CD14-positive monocyte (primary cell): Measurements from ENCODE around the gene RBFOX1. TPM values are rescaled to one million over a fixed set of nuclear protein-coding genes. Genes with fewer than 3 reads are reported as not detected.

ENCODE experiments used
- DNase-seq, 3 donors: peaks; one replicate each; pipeline ENCODE4 v3.0.0-alpha.2; 2011 to 2022
- H2AFZ ChIP-seq: 2 replicates; pipeline ENCODE4 v1.6.0; 2012; ENCODE audit warnings: mild to moderate bottlenecking, low read depth, low read length, inconsistent platforms; ENCODE audit not compliant: insufficient read depth, poor library complexity, severe bottlenecking
- H3K27ac ChIP-seq, 2 donors: 1 replicate in 1 of 2; 2 replicates in 1 of 2; pipeline ENCODE4 v1.5.1; 2012 to 2013; ENCODE audit warnings: low read length in 2 of 2, control low read depth in 1 of 2, inconsistent platforms in 1 of 2, low read depth in 1 of 2, mild to moderate bottlenecking in 1 of 2
- H3K27me3 ChIP-seq, 2 donors: one replicate each; pipeline versions ENCODE4 v1.6.0 to v1.6.1; 2011 to 2013; ENCODE audit warnings: low read length in 2 of 2; ENCODE audit not compliant: control insufficient read depth in 2 of 2, insufficient read depth in 2 of 2
- H3K36me3 ChIP-seq, 2 donors: replicated peaks in 1 of 2; 1 replicate in 1 of 2; 2 replicates in 1 of 2; pipeline versions ENCODE4 v1.5.1 to v1.6.1; 2012 to 2013; ENCODE audit warnings: low read length in 2 of 2, control low read depth in 1 of 2, inconsistent platforms in 1 of 2, mild to moderate bottlenecking in 1 of 2; ENCODE audit not compliant: insufficient read depth in 2 of 2, control insufficient read depth in 1 of 2
- H3K4me1 ChIP-seq, 2 donors: 1 replicate in 1 of 2; 2 replicates in 1 of 2; pipeline versions ENCODE4 v1.5.1 to v1.6.1; 2012 to 2013; ENCODE audit warnings: low read length in 2 of 2, control low read depth in 1 of 2, inconsistent platforms in 1 of 2, mild to moderate bottlenecking in 1 of 2, moderate library complexity in 1 of 2; ENCODE audit not compliant: insufficient read depth in 2 of 2, control insufficient read depth in 1 of 2
- H3K4me2 ChIP-seq: replicated peaks from 2 replicates; pipeline ENCODE3; 2012; ENCODE audit warnings: low read length, moderate library complexity, mild to moderate bottlenecking; ENCODE audit not compliant: poor library complexity, severe bottlenecking; ENCODE audit errors: extremely low read depth
- H3K4me3 ChIP-seq, 3 experiments: fragments of 200-600 bp in 1 of 3; sonication (generic) in 1 of 3; replicated peaks in 1 of 3; 1 replicate in 2 of 3; 2 replicates in 1 of 3; pipeline ENCODE4 v1.5.1; 2011 to 2013; ENCODE audit warnings: low read length in 3 of 3, mild to moderate bottlenecking in 3 of 3, control low read depth in 2 of 3, low read depth in 2 of 3, inconsistent platforms in 1 of 3, moderate library complexity in 1 of 3
- H3K79me2 ChIP-seq: 2 replicates; pipeline ENCODE4 v1.6.0; 2012; ENCODE audit warnings: mild to moderate bottlenecking, control low read depth, inconsistent platforms, low read length, moderate library complexity; ENCODE audit not compliant: insufficient read depth
- H3K9ac ChIP-seq: 2 replicates; pipeline ENCODE4 v1.6.0; 2017; ENCODE audit warnings: low read length, mild to moderate bottlenecking; ENCODE audit not compliant: insufficient read depth, poor library complexity, severe bottlenecking
- H3K9me3 ChIP-seq, 2 donors: replicated peaks in 1 of 2; 1 replicate in 1 of 2; 2 replicates in 1 of 2; pipeline versions ENCODE4 v1.5.1 to v1.6.1; 2012 to 2013; ENCODE audit warnings: low read length in 2 of 2, control low read depth in 1 of 2; ENCODE audit not compliant: control insufficient read depth in 1 of 2, insufficient read depth in 1 of 2
- H4K20me1 ChIP-seq: 2 replicates; pipeline ENCODE4 v1.6.0; 2012; ENCODE audit warnings: mild to moderate bottlenecking, low read length, control low read depth, moderate library complexity; ENCODE audit not compliant: insufficient read depth
- H3K27ac Mint-ChIP-seq, 7 donors: one replicate each; pipeline ENCODE4 v1.8.0; 2020; ENCODE audit warnings: mild to moderate bottlenecking in 7 of 7, mixed read lengths in 7 of 7, moderate library complexity in 6 of 7, inconsistent platforms in 2 of 7
- H3K27me3 Mint-ChIP-seq, 3 donors: one replicate each; pipeline ENCODE4 v1.8.0; 2021 to 2022; ENCODE audit warnings: low read depth in 3 of 3, mild to moderate bottlenecking in 3 of 3, mixed read lengths in 3 of 3, moderate library complexity in 3 of 3, inconsistent platforms in 1 of 3
- H3K36me3 Mint-ChIP-seq, 2 donors: one replicate each; pipeline ENCODE4 v1.8.0; 2020; ENCODE audit warnings: mixed read lengths in 2 of 2, inconsistent platforms in 1 of 2, mild to moderate bottlenecking in 1 of 2
- H3K4me1 Mint-ChIP-seq: one replicate; pipeline ENCODE4 v1.8.0; 2020; ENCODE audit warnings: mild to moderate bottlenecking, mixed read lengths
- H3K4me3 Mint-ChIP-seq, 2 donors: one replicate each; pipeline ENCODE4 v1.8.0; 2020; ENCODE audit warnings: mild to moderate bottlenecking in 2 of 2, mixed read lengths in 2 of 2, moderate library complexity in 1 of 2
- H3K9me3 Mint-ChIP-seq, 7 donors: one replicate each; pipeline ENCODE4 v1.8.0; 2020 to 2022; ENCODE audit warnings: mixed read lengths in 7 of 7, mild to moderate bottlenecking in 6 of 7, moderate library complexity in 6 of 7, inconsistent platforms in 2 of 7
- CTCF ChIP-seq: fragments of 200-600 bp; IDR thresholded peaks from one replicate; pipeline ENCODE4 v1.8.0; 2022; ENCODE audit warnings: antibody characterized with exemption, mild to moderate bottlenecking
- WGBS: methylation state at CpG from one replicate; pipeline ENCODE4 v1.1.5; 2013; ENCODE audit warnings: missing lambda C conversion rate; ENCODE audit not compliant: insufficient coverage; 5-methylcytosine and 5-hydroxymethylcytosine counted together
- intact Hi-C, 2 donors: fragments of 100-400 bp; cut with micrococcal nuclease; formaldehyde crosslinking; loops; one replicate each; pipeline versions ENCODE4 v1.15.0 to v1.15.1; 2023
- polyA plus RNA-seq, 3 donors: library from polyadenylated mRNA; depleted of rRNA in 1 of 3; unstranded in 2 of 3; stranded (reverse) in 1 of 3; fragments of 300-500 nt in 2 of 3; fragments of >200 nt in 1 of 3; fragmentation: Illumina TruSeq in 2 of 3; gene quantifications; 1 replicate in 2 of 3; 2 replicates in 1 of 3; pipeline ENCODE4 v1.2.3, GENCODE V29; 2012 to 2021

The RBFOX1 gene
- polyA plus RNA-seq, 3 donors = not detected

- no peaks in the 10 kb centered on the region for H3K27me3 Mint-ChIP-seq
- no peak overlapping the region for H3K4me3 ChIP-seq
- no peaks in the 10 kb centered on the region for H3K79me2 ChIP-seq
- no peaks in the 10 kb centered on the region for H3K36me3 Mint-ChIP-seq
- H3K9me3 Mint-ChIP-seq = peaks cover 0 to 4% (median 0%) of the 10 kb centered on the region in 7 donors
- H3K27me3 ChIP-seq = no peaks in the 10 kb centered on the region
- intact Hi-C loops = no loop called here
- H3K4me1 Mint-ChIP-seq = no peaks in the 10 kb centered on the region
- H3K9me3 ChIP-seq = no peaks in the 10 kb centered on the region
- no peak overlapping the region for H3K4me2 ChIP-seq
- no peaks in the 10 kb centered on the region for H3K4me1 ChIP-seq
- H3K9ac ChIP-seq = no peak overlapping the region
- TF ChIP-seq CTCF = no peak
- no CpG with 5 or more reads among the region's 6 CpGs for WGBS
- no peak overlapping the region for H2AFZ ChIP-seq
- no peak overlapping the region for H3K4me3 Mint-ChIP-seq
- DNase-seq = no peak
- H3K36me3 ChIP-seq = no peaks in the 10 kb centered on the region
- H4K20me1 ChIP-seq = no peaks in the 10 kb centered on the region
- no peak overlapping the region for H3K27ac Mint-ChIP-seq
- no peak overlapping the region for H3K27ac ChIP-seq
These were observed 49.9 kb downstream of the RBFOX1 start for GRCh38 chr16:7382521-7382920.

- no peaks in the 10 kb centered on the region for H3K4me1 Mint-ChIP-seq
- Histone ChIP-seq H3K27ac (no peak overlapping the region), H3K9me3 (peaks cover 4 to 7% of the 10 kb centered on the region in 2 donors), H3K27me3 (no peaks in the 10 kb centered on the region), H3K36me3 (no peaks in the 10 kb centered on the region), H3K4me1 (no peaks in the 10 kb centered on the region), H3K9ac (no peak overlapping the region), H3K4me2 (no peak overlapping the region), H2AFZ (no peak overlapping the region), H3K4me3 (no peak overlapping the region), H3K79me2 (no peaks in the 10 kb centered on the region), H4K20me1 (no peaks in the 10 kb centered on the region)
- TF ChIP-seq CTCF = no peak
- peaks cover 0 to 28% (median 5%) of the 10 kb centered on the region in 7 donors for H3K9me3 Mint-ChIP-seq
- H3K36me3 Mint-ChIP-seq = no peaks in the 10 kb centered on the region
- DNase-seq = no peak
- H3K27me3 Mint-ChIP-seq = no peaks in the 10 kb centered on the region
- intact Hi-C loops = no loop called here
- H3K27ac Mint-ChIP-seq = no peak overlapping the region
- 68% methylated on average over 2 of the region's 5 CpGs for WGBS
- no peak overlapping the region for H3K4me3 Mint-ChIP-seq
These were observed 58.3 kb downstream of the RBFOX1 start for GRCh38 chr16:7390974-7391373.
